Liver (tissue), 3 donors: ENCODE measurements around the gene SNAP23.

Experiments
- CTCF ChIP-seq: fragments of 150-350 bp; IDR thresholded peaks from 2 replicates; pipeline ENCODE4 v1.5.1; 2017; ENCODE audit warnings: improper control_type of control experiment, low read depth, low read length; ENCODE audit not compliant: missing input control
- GABPA ChIP-seq, 2 donors: IDR thresholded peaks in 1 of 2; conservative IDR thresholded peaks in 1 of 2; 2 replicates each; pipeline ENCODE4 v1.6.1; 2016; ENCODE audit warnings: antibody characterized with exemption in 2 of 2, mild to moderate bottlenecking in 1 of 2, moderate library complexity in 1 of 2
- REST ChIP-seq: IDR thresholded peaks from 2 replicates; pipeline ENCODE4 v1.6.1; 2016; ENCODE audit warnings: antibody characterized with exemption, mild to moderate bottlenecking
- TAF1 ChIP-seq: conservative IDR thresholded peaks from 2 replicates; pipeline ENCODE4 v1.6.1; 2016; ENCODE audit warnings: antibody characterized with exemption, mild to moderate bottlenecking
- ZBTB33 ChIP-seq: IDR thresholded peaks from 2 replicates; pipeline ENCODE4 v1.6.1; 2016; ENCODE audit warnings: antibody characterized with exemption
- donor health status: healthy.
- donor health status: healthy.

GRCh38 chr15:42493679-42494078, 1.8 kb upstream of the SNAP23 start:
- TF ChIP-seq REST (no peak), CTCF (no peak), GABPA (IDR thresholded peaks at IDR 0.05 in 1 of 2, conservative IDR thresholded peaks at IDR 0.05 in 1 of 2) (no peak), TAF1 (no peak), ZBTB33 (no peak)
